Measurements from ENCODE around the gene PRPF18.

The PRPF18 gene

DNA sequence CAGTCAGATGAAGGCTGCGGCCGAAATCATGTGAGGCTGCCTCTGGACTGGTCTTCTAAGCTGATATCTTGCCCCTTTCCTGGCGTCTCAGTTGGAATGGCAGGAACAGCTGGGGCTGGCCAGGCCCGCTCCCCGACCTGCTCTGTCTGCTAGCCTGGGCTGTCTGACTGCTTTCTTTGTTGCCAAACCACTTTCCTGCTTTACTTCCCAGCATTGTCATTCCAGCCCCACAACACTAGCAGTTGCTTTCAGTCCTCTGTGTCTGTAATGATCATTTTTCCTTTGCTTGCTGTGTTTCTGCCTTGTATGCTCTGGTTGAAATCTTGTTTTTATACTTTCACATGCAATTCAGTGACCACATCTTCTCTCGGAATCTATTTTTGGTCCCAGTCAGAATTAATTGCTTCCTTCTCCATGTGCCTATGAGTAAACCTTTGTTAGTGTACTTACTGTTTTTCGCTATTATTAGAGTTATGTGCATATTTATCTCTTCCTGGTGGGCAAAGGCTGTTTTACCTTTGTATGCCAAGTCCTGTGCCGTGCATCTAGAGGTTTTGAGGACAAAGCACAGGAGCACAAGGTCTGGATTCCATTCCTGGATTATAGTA is 21.6 kb downstream of the PRPF18 start:
- no peak for DNase-seq

DNA sequence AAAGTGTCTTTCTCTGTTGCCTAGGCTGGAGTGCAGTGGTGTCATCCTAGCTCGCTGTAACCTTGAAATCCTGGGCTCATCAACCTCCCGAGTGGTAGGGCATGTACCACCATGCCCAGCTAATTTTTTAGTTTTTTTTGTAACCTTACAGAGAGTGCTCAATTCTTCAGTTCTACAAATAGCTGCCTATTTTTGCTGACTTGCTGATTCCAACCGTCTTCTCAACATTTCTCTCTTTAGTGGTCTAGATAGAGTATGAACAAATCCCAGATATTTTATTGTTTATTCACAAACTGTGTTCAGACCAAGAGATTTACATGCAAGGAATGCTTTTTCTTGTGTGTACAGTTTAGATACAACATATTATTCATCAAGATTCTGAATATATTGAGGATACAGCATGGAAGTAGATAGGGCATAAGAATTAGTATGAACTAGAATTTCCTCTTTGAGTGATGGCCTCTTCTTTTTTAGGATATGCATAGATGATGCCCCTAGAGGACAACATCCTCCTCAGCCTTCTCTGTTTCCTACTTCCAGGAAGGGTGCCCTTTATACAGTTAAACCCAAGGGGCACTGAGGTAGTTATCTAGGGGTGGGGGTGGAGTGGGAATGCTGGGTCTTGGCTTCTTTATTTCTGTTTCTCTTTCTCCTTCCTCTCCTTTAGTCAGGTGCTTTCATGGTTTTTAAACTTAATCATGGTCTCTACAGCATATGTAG is 26.0 kb downstream of the PRPF18 start:
- DNase-seq = no peak

DNA sequence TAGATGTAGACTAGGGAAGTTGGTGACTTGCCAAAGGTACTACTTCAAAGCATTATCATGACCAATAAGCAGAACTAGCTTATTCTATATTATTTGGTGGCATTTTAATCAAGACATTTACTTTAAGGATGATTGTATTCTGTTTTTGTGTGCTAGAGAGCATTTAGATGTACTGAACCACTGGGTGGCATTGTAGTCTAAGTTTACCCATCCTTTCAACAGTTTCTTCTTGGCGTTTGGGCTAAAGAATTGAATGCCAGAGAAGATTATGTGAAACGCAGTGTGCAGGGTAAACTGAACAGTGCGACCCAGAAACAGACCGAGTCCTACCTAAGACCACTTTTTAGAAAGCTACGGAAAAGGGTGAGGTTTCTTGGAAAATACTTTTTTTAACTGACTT is 26.8 kb downstream of the PRPF18 start:
- DNase-seq = no peak

DNA sequence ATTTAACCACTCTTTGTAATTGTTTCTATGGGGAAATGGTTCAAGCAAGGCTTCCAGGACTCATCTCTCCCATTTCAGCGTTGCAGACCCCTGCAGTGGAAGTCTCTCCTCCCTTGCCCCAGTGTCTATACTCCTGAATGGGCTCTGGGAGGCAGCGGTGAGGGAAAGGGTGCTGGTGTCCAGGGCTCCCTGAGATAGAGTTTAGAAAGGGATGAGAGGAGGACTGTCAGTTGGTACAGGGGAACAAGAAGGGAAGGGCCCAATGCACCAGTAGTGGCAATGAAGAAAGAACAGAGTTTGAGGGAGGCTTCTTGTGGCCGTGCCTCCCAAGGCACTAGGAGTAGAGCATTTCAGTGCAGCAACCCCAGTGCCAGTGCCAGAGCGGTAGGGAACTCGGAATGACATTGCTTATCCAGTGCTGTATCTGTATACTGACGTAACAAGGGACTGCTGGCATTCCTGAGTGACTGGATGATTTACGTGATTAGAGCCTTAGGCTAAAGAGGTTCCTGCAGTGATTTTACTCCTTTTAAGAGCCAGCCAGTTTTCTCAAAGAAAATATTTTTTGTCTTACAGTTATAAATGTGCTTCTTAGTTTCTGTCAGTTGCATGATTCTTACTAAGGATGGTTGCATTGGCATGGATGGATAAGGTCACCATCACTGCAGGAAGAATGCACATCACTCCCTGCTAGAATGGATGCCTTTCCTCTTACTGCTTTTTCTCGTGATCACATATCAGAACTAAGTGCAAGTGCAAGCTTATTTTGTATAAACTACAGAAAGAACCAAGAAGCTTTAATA is 28.0 kb downstream of the PRPF18 start:
- no peak for DNase-seq

DNA sequence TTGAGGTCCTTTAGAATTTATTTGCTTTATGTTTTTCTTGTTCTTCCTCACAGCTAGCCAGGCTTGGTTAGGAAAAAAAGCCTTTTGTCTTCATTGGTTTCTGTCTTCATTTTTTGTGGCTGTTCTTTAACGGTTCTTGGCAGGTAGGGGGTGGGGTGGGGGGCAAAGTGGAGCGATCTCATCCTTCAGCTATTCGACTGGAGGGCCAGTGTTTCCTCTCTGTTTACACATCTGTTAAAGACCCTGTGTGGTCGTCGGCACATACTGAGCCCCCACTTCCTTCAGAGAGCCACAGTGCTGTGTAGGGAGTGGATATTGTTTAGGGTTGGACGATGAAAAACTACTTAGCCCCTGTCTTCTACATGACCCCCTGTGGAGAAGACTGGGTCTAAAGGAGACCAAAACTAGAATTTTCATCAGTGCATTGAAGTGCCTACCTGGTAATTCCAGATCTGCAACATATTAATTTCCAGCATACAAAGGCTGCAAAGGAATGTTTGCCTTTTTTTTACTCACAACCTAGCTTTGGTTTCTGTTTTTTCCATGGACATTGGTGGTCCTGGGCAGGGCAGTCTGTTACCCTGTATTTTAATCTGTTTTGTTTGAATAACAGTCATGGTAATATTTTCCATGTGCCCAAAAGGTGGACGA is 29.0 kb downstream of the PRPF18 start:
- DNase-seq = no peak

DNA sequence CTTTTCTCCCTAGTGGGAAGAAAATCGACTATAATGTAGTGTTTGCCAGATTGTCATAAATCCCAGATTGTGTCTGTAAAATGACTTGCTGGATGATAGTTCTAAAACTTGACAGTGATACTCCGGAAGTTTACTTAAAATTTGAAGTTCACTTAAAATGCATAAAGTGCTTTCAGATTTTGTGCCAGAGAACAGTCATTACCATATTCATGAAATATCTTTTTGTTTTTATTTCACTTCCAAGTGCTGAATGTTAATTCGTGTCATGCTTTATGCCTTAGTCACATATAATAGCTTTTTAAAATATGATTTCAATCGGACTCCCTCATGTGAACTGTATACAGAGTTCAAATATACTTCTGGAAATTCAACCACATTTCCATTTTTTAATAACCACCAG is 30.4 kb downstream of the PRPF18 start:
- DNase-seq = no peak

DNA sequence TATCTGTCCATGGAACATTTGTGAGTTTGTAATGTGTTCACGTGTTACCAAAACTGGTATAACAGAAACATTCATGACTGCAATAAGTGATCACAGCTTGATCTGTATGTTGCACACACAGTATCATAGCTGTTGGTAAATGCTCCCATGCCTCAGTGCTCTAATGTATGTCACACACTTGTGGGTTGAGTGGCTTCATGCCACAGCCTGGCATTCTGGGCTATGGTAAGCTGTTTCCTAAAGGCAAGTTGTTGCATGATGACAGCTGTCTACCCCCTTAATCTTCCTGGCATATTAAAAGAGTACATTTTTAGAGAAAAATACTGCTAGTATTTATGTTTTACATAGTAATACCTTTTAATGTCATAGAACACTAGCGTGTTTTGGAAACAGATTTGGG is 35.2 kb downstream of the PRPF18 start:
- no peak for DNase-seq

DNA sequence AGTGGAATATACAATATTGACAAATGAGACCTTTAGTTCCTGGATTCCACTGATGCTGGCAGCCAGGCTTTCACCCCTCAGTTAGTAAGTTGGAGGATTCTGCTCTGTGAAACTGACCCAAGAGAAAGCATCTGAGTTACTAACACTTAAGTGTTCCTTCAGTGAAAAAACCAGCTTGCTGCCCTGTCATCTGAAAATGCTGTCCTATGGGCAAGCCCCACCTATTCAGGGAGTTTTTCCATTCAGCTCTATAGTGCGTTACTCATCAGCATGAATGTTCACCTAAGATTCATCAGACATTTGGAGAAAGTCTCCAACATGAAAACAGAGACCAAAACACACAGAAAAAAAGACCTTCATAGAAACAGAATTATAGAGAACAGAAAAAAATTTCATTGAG is 37.9 kb downstream of the PRPF18 start:
- no peak for DNase-seq

DNA sequence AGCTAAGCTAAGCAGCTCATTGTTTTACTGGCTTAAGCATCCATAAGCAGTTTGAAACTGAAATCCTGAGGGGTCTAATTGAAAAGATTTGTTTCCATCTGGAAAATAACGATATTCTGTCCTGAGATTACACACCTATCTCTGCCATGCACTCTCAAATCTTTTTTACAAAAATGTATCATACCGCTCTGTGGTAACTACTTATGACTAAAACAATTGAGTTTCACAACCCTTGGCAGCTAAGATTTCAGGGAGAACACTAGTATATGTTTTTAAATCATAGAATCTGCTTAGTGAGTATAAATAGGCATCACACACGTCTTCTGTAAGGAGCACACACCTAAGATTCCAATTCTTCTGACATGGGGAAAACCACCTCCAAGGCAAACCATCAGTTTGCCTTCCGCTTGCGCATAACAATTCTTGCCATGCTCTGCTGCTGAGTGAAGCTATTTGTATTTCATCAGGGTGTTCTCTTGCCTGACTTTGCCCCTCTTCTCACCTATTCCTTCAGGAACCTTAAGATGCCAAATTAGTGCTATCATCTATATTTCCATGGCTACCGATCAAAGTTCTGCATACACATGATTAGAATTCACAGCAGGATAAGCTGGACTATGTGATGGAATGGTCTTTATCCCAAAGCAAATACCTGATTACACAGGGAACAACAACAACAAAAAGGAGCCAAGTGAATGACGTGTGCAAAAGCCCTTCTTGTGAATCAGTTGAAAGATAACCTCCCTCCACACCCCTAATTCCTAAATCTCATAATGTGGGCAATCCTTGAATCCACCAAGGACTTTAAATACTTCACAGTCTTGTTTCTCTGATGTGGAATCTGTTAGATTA is 40.9 kb downstream of the PRPF18 start:
- DNase-seq = no peak

DNA sequence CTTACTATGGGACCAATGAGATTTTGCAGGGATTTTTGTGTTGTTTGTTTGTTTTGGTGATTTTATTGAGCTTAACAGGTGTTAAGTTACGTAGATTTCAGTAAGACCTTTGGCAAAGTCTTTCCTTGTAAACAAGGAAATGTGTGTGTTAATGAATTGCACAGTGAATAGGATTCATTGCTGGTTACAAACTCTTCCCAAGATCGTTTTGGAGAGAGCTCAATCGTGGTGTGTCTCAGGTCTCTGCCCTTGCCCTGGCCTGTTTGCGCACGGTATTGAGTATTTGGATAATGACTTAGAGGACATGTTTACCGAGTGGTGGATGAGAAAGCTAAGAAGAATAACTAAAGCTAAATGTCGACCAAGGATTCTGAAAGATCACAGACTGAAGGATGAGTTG is 41.9 kb downstream of the PRPF18 start:
- no peak for DNase-seq

DNA sequence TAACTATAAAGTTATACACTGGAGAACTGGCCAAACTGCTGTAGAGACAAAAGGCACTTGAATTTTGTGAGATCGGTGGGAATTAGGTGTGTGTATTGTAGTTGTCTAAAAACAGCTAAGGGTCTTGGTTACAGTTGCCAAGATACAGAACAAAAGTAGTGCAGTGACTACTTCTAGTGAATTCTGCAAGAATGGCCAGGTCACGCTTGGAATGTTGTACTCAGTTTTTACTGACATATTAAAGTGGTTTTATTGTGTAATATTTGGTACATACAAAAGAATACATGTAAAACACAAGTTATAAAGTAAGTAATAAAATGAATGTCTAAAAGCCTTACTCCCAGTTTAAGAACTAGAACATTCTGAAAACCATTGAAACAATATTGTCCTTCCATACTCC is 42.4 kb downstream of the PRPF18 start:
- no peak for DNase-seq

DNA sequence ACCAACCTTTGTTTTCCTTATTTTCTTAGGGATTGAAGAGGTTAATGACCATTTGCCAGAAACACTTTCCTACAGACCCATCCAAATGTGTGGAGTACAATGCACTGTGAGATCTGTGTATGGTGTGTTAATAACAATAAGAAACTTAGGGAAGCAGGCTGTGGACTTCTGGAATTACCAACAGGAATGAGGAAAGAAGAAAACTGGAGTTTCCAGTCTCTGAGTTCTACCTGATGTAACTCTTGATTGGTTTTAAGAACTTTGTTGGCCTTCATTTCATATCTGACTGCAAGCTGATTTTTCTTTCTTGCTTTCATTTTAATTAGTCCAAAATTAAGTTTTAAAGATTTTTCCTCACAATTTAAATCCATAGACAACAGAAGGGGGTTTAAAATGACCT is 43.5 kb downstream of the PRPF18 start:
- no peak for DNase-seq

DNA sequence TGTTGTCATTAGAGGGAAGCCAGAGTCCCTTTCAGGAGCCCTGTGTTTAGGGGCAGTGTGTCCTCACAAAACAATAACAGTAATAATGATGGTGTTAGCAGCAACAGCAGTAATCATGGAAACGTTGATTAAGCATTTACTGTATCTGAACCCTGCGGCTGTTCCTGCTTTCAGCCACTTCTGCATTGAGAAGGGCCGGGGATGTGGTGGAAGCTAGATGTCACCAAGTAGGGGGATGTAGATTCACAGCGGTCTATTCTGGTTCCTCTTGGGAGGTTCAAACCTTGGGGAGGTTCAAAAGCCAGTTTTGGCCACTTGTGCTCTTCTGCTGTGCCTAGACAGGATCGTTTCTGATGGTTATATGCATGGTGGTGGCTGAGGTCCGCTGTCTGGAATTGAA is 44.8 kb downstream of the PRPF18 start:
- no peak for DNase-seq

DNA sequence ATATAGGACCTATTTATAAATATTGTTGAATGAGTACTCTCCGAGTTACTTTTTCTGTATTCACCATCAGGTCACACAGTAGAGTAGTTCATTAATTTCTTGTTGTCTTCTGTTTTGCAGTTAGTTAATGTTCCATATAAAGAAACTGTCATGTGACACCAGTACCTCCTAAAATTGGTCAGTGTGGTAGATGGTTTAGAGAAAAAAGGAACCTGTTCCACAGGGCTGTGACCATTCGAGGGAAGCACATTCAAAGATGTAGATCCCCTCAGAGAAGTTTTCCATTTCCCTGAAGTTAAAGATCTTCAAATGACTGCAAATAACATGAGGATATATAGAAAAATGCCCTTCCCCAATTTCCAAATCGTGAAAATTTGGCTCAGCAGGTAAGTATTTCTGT is 45.7 kb downstream of the PRPF18 start:
- no peak for DNase-seq

DNA sequence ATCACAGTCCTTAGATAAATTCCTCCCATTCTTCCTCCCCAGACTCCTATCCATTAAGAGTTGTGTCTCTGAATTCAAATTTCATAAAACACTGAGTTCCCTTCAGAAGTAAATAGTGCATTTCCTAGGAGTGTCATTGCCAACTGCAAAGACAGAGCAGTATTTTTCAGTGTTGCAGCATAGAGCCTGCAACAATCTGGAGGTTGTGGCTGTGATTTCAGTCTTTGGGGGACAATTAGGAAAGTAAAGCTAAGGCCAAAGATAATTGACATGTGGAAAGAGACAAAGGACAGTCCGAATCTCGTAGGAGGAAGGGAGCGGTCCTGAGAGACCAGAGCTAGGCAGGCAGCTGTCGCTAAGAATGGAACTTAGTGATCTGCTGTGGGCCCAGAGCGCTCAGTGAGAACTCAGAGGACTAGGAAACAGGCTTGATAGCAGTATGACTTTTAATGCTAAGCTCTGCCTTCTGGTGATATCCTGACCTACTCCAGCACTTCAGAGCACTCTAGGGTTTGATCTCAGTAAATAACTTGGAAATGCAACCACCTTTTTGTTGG is 46.2 kb downstream of the PRPF18 start:
- DNase-seq = no peak

DNA sequence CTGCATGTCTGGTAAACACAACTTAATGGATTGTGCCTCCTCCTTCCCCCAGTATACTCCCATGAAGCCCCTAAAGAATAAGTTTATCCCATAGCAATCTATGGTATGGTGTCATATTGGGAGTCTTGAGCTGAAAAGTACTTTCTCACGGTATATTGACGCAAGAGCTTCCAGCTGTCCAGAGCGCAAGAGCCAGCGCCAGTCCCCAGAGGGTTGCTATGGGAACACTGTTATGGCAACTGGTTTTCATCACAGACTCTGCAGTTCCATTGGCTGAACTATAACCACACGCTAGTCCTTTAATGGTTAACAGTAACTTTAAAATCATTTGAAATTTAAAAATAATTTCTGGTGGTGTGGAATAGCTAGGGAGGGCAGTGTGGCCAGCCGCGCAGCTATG is 46.9 kb downstream of the PRPF18 start:
- no peak for DNase-seq

DNA sequence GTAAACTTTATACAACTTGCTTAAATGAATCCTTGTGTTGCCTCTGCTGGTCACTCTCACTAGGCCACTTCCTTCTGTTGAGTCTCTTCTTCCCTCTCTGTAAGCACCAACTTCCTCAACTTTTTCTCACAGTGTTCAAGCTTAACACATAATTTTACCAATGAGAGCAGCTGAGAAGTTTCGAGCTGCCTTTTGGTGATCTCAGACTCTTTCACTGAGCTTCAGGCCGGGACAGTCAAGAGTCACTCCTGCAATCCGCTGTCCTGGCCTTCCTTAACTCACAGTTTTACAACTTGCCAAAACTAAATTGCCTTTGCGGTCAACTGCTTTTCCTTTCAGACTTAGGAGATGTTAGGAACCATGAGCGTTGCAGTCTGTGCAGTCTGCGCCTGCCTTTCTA is 47.4 kb downstream of the PRPF18 start:
- no peak for DNase-seq

DNA sequence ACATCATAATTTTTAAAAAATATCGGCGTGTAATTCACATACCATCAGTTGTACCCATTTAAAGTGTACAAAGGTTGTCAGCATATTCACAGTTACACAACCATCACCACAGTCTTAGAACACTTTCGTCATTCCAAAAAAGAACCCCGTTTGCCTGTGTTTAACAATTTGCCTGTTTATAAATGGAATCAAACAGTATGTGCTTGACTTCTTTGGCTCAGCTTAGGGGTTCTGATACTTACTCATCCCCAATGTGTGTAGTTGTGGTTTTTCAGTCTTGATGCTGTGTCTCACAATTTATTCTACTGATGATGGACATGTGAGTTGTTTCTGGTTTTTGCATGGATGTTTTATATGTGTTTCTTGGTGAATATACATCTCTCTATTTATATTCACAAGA is 50.0 kb downstream of the PRPF18 start:
- no peak for DNase-seq

DNA sequence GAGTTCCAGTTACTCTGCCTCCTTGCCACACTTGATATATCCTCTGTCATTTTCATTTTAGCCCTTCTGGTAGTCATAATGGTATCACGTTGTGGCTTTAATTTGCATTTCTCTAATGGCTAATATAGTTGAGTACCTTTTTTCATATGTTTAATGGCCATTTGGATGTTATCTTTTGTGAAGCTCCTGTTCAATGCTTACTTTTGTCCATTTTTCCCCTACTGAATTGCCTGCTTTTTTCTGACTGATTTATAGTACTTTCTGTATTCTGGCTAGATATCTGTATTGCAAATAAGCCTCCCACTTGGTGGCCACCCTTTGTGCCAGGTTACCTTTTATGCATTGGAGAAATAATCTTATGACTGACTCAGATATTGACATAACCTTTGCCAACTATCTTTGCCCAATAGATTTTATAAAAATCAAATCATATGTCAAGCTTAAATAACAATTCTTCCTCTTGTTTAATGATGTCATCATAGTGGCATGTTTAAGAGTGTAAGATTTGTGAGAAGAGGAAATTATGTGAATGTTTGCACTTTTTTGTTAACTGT is 50.6 kb downstream of the PRPF18 start:
- no peak for DNase-seq

DNA sequence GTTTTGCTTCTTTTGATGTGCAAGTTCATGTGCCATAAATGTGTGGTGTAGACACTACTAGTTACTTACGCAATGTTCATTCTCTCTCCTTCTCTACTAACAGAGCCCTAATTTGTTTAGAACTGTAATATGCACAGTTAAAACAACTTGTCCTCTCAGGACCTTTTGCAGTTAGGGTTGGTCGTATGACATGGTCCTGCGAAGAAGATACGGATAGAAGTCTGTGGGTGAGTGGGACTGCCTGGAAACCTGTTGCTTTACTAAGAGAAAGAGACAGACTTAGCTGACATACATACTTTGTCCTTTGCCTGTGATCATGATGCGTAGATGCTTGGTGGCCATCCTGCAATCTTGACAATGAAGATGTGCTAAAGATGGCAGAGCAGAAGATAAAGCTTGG is 51.1 kb downstream of the PRPF18 start:
- no peak for DNase-seq

DNA sequence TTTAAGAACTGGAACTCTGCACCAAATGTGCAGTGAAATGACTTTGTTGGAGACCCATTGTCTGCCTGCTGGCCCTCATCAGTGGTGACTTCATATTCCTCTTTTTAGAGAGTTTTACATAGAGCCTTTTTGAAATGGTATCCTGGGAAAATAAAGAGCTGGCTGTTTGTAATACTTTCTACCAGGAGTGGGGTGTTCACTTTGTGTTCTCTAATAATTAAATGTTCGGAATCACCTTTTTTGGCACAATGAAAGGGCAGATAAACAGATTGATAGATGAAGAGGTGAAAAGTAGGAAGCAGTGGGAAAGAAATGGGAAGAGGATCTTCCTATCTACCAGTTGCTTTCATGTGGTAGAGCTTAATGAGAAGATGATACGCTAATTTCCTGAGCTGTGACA is 55.5 kb downstream of the PRPF18 start:
- DNase-seq = no peak

DNA sequence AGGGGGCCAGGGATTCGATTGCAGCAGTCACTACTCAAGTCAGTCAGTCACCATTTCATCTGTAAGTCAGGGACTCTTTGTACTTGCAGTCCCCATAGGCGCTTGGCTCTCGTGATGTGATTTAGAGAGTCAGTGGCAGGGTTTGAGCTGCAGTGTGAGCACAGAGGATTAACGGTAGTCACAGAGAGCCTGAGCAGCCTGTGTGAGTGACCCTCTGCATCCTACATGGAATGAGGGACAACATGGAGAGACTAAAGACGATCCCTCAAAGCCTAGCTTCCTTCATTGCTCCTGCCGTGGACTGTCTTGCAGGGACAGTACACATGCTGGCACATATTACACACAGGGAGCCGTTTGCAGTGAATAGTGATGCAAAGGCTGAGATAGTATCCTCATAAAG is 56.3 kb downstream of the PRPF18 start:
- no peak for DNase-seq

Measured in effector CD8-positive, alpha-beta T cell (primary cell).